ENCODE results near the gene PRM3. TPM values are rescaled to one million over a fixed set of nuclear protein-coding genes. Genes with fewer than 3 reads are reported as not detected.

PRM3 gene
- total and polyA plus RNA-seq, 2 experiments from 2014 or later: not detected

DNA sequence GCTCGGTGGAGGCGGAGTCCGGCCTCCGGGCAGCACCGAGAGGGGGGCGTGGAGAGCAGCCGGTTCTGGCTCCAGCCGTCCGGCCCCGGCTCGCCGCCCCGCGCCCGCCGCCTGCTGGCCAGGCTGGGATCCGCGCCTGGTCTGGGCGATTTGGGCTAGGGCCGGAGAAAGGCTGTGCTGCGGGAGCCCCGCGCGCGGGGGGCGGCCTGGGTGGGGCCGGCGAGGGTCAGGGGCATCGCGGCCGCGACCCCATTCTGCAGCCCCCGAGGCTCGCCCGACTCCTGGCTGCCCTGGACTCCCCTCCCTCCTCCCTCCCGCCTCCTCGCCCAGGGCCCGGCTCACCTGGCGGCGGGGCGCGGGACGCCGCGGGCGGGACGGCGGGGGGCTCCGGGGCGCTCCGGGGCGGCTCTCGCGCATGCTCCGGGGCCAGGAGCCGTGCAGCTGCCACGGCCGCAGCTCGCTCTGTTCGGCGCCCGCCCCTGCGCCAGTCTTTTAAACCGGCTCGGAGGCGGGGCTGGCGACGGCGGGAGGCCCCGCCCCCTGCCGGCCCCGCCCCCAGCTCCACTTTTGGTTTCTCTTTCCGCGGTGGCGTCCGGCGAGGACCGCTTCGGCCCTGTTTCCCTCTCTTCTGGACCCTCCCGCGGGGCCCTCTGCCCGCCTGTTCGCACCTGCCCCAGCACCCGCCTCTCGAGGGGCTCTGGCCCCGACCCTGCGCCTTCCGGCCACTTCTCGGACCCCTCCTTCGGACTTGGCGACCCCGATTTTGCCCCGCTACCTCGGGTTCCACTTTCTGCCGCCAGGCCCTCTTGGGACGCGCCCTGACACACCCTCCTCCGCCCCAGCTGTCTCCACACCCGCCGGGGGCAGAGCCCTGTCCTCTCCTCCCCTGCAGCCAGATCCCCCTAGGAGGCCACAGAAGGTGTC is 17.4 kb downstream of the PRM3 start, which contains the start of gene SOCS1:
Gene SOCS1, minus strand, starts transcription at position 468 of the 924 bp plus-strand sequence. CDS start 726 bp downstream, outside the sequence.
- TF ChIP-seq EZH2phosphoT487 (IDR thresholded peaks at IDR 0.05; ENCODE audit: insufficient read depth, low read depth) (no peak), EZH2 (IDR thresholded peaks at IDR 0.05; ENCODE audit: insufficient read depth, poor library complexity, severe bottlenecking) (no peak)
- WGBS, 2 experiments (ENCODE audit: low coverage in 1 of 2, low lambda C conversion rate in 2 of 2, missing lambda C conversion rate in 2 of 2): 0 to 1% methylated on average over 31 to 43 of the region's 100 CpGs
- in situ Hi-C loops (cut with MboI): loop anchor here (10.0 kb wide), 1 partner anchor 291 kb away; no protein-coding TSS in a partner anchor
- Histone ChIP-seq H3F3A (ENCODE audit: insufficient read depth) (peaks cover 8% of the 10 kb centered on the region), H3K4me1 (ENCODE audit: insufficient read depth) (peaks cover 10% of the 10 kb centered on the region; the same call in 1 of the 2 replicates), H3K4me2 (ENCODE audit: unreplicated experiment) (peak within 1 kb of the TSS; percentile 86), H3K4me3 (peak within 1 kb of the TSS; percentile 78), H3K9ac (peak within 1 kb of the TSS; percentile 89), H3K9me3 (ENCODE audit: low read depth) (no peaks in the 10 kb centered on the region), H3K9me2 (ENCODE audit: insufficient read depth) (no peaks in the 10 kb centered on the region), H3K27me3 (replicated peaks; ENCODE audit: insufficient read depth) (no peaks in the 10 kb centered on the region), H2AFZ (peak within 1 kb of the TSS; percentile 65), H4K20me1 (ENCODE audit: insufficient read depth) (no peaks in the 10 kb centered on the region), H3K36me3 (ENCODE audit: low read depth) (no peaks in the 10 kb centered on the region), H3K79me2 (ENCODE audit: insufficient read depth) (no peaks in the 10 kb centered on the region), H3K27ac (peak within 1 kb of the TSS; percentile 84)
- peak; percentile 91 for DNase-seq

DNA sequence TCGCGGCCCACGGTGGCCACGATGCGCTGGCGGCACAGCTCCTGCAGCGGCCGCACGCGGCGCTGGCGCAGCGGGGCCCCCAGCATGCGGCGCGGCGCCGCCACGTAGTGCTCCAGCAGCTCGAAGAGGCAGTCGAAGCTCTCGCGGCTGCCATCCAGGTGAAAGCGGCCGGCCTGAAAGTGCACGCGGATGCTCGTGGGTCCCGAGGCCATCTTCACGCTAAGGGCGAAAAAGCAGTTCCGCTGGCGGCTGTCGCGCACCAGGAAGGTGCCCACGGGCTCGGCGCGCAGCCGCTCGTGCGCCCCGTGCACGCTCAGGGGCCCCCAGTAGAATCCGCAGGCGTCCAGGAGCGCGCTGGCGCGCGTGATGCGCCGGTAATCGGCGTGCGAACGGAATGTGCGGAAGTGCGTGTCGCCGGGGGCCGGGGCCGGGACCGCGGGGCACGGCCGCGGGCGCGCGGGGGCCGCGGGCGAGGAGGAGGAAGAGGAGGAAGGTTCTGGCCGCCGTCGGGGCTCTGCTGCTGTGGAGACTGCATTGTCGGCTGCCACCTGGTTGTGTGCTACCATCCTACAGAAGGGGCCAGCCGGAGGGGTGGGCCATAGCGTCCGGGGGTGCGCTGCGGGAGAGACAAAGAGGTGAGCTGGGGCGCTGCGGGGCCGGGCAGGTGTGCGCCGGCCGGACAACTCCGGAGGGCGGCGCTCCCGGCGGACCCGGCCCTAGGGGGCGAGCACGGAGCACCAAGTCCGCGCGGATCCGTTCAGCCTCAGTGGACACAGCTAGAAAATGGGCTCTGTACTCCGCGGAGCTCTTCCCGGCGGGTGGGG is 18.3 kb downstream of the PRM3 start:
- peaks cover 10% of the 10 kb centered on the region; the same call in 1 of the 2 replicates for H3K4me1 ChIP-seq (ENCODE audit: insufficient read depth)
- peak overlapping the region; percentile 89 for H3K9ac ChIP-seq
- peak overlapping the region; percentile 86 for H3K4me2 ChIP-seq (ENCODE audit: unreplicated experiment)
- no peaks in the 10 kb centered on the region for H3K79me2 ChIP-seq (ENCODE audit: insufficient read depth)
- peak; percentile 86 for DNase-seq
- H3K9me3 ChIP-seq (ENCODE audit: low read depth): no peaks in the 10 kb centered on the region
- no peak overlapping the region for H3K27ac ChIP-seq
- H2AFZ ChIP-seq: peak overlapping the region; percentile 62
- H3K4me3 ChIP-seq: peak overlapping the region; percentile 78
- H3K36me3 ChIP-seq (ENCODE audit: low read depth): no peaks in the 10 kb centered on the region
- peaks cover 8% of the 10 kb centered on the region for H3F3A ChIP-seq (ENCODE audit: insufficient read depth)
- 1 to 2% methylated on average over 55 to 84 of the region's 105 CpGs for WGBS, 2 experiments (ENCODE audit: low coverage in 1 of 2, low lambda C conversion rate in 2 of 2, missing lambda C conversion rate in 2 of 2)
- no peaks in the 10 kb centered on the region for H3K27me3 ChIP-seq (replicated peaks; ENCODE audit: insufficient read depth)
- H4K20me1 ChIP-seq (ENCODE audit: insufficient read depth): no peaks in the 10 kb centered on the region
- H3K9me2 ChIP-seq (ENCODE audit: insufficient read depth): no peaks in the 10 kb centered on the region
- TF ChIP-seq EZH2 (IDR thresholded peaks at IDR 0.05; ENCODE audit: insufficient read depth, poor library complexity, severe bottlenecking) (no peak), EZH2phosphoT487 (IDR thresholded peaks at IDR 0.05; ENCODE audit: insufficient read depth, low read depth) (no peak)
- in situ Hi-C loops (cut with MboI): loop anchor here (10.0 kb wide), 1 partner anchor 290 kb away; no protein-coding TSS in a partner anchor

DNA sequence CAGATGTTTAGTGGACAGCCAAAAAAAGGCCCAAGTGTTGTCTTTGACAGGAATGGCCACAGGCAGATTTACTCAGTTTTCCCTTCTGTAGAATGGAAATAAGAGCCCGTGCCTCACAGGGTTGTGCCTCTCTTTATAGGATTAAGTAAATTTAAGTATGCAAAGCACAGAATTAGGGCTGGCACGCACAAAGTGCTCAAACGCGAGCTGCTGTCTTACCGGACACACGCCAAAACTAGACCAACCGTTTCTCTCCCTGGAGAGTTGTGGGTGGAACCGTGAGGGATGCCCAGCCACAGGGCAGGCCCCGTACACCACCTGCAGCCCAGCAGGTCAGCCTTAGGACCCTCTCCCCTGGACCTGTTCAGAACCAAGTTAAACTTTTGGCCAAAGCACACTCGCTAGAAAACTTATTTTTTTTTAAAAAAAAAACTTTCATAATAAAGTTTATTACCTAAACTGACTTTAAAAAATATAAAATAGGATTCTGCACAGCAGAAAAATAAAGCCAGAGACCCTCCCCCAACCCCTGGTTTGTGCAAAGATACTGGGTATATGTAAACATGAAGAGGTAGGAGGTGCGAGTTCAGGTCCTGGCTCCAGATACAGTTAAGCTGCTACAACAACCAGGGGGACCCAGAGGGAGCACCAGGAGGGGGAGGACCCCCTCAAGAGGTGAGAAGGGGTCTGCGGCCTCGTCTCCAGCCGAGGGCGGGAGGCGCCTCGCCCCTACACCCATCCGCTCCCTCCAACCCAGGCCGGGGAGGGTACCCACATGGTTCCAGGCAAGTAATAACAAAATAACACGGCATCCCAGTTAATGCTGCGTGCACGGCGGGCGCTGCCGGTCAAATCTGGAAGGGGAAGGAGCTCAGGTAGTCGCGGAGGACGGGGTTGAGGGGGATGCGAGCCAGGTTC is 19.2 kb downstream of the PRM3 start:
- no peaks in the 10 kb centered on the region for H3K9me3 ChIP-seq (ENCODE audit: low read depth)
- H3K36me3 ChIP-seq (ENCODE audit: low read depth): no peaks in the 10 kb centered on the region
- DNase-seq: no peak
- peak overlapping the region; percentile 86 for H3K4me2 ChIP-seq (ENCODE audit: unreplicated experiment)
- no peaks in the 10 kb centered on the region for H4K20me1 ChIP-seq (ENCODE audit: insufficient read depth)
- no peak overlapping the region for H3K27ac ChIP-seq
- H3K9ac ChIP-seq: peak overlapping the region; percentile 89
- in situ Hi-C loops (cut with MboI): loop anchor here (10.0 kb wide), 1 partner anchor 289 kb away; no protein-coding TSS in a partner anchor
- H3K27me3 ChIP-seq (replicated peaks; ENCODE audit: insufficient read depth): no peaks in the 10 kb centered on the region
- peaks cover 9% of the 10 kb centered on the region; the same call in 1 of the 2 replicates for H3K4me1 ChIP-seq (ENCODE audit: insufficient read depth)
- peak overlapping the region; percentile 78 for H3K4me3 ChIP-seq
- WGBS, 2 experiments (ENCODE audit: low coverage in 1 of 2, low lambda C conversion rate in 2 of 2, missing lambda C conversion rate in 2 of 2): 34 to 36% methylated on average over 29 of the region's 29 CpGs
- no peaks in the 10 kb centered on the region for H3K9me2 ChIP-seq (ENCODE audit: insufficient read depth)
- peak overlapping the region; percentile 62 for H2AFZ ChIP-seq
- no peak for TF ChIP-seq EZH2phosphoT487 (IDR thresholded peaks at IDR 0.05; ENCODE audit: insufficient read depth, low read depth)
- no peak for TF ChIP-seq EZH2 (IDR thresholded peaks at IDR 0.05; ENCODE audit: insufficient read depth, poor library complexity, severe bottlenecking)
- no peaks in the 10 kb centered on the region for H3K79me2 ChIP-seq (ENCODE audit: insufficient read depth)
- H3F3A ChIP-seq (ENCODE audit: insufficient read depth): peaks cover 8% of the 10 kb centered on the region

Measured in GM23248 (cell line).